Measurements from ENCODE around the gene TMEM233. TPM values are rescaled to one million over a fixed set of nuclear protein-coding genes. Genes with fewer than 3 reads are reported as not detected.

The TMEM233 gene
- total RNA-seq, 8 experiments from 2014 or later = 0.09 to 5.2 (median 0.28) TPM

GRCh38 chr12:119589097-119589496 is 4.5 kb upstream of the TMEM233 start:
- 0 to 86% (median 29%) methylated on average over 1 of the region's 1 CpG; no CpG with 5 or more reads in 1 of the 10 experiments for WGBS, 10 experiments
- Histone ChIP-seq H3K27ac (no peak overlapping the region), H3K4me1 (replicated peaks in 1 of 2) (no peaks in the 10 kb centered on the region), H3K4me3 (no peak overlapping the region)
- in situ Hi-C loops (cut with MboI; ENCODE audit: low pct_unique_long_range_greater_than_20kb in 2 of 9, low sequenced_read_pairs in 9 of 9, unreplicated experiment in 9 of 9) = no loop called here
- ATAC-seq (replicated peaks in 6 of 8) = peak in 1 of 8 experiments; percentile 18

GRCh38 chr12:119589634-119590033 is 3.9 kb upstream of the TMEM233 start:
- no peak overlapping the region for H3K4me3 ChIP-seq
- no peak overlapping the region for H3K27ac ChIP-seq
- in situ Hi-C loops (cut with MboI; ENCODE audit: low pct_unique_long_range_greater_than_20kb in 2 of 9, low sequenced_read_pairs in 9 of 9, unreplicated experiment in 9 of 9) = no loop called here
- H3K4me1 ChIP-seq (replicated peaks in 1 of 2) = no peaks in the 10 kb centered on the region
- no peak for ATAC-seq (replicated peaks in 6 of 8)
- 0 to 94% (median 77%) methylated on average over 1 to 4 of the region's 4 CpGs for WGBS, 10 experiments

DNA sequence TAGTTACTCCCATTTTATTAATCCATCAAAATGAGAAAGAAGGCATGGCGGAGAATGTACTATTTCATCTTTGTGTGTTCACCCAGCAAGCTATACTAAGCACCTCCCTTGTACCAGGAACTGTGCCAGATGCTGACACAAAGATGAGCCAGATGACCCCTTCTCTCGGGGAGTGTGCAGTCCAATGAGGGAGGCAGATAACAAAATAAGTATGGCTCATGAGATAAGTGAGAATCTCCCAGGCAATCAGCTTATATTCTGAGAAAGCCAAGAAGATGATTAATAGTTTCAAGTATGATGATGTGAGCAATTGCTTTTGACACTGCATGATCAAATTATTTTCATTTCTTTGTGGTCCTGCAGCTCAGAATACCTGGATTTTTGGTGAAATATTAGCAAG is 1.3 kb upstream of the TMEM233 start:
- Histone ChIP-seq H3K27ac (no peak overlapping the region), H3K4me3 (no peak overlapping the region), H3K4me1 (replicated peaks in 1 of 2) (no peaks in the 10 kb centered on the region)
- in situ Hi-C loops (cut with MboI; ENCODE audit: low pct_unique_long_range_greater_than_20kb in 2 of 9, low sequenced_read_pairs in 9 of 9, unreplicated experiment in 9 of 9) = no loop called here
- ATAC-seq (replicated peaks in 6 of 8) = no peak
- WGBS, 10 experiments = 50 to 100% (median 76%) methylated on average over 1 to 2 of the region's 2 CpGs; no CpG with 5 or more reads in 4 of the 10 experiments

- Histone ChIP-seq H3K27ac (no peak overlapping the region), H3K4me3 (peak overlapping the region; percentile 28 to 42 (median 33)), H3K4me1 (replicated peaks in 1 of 2) (no peaks in the 10 kb centered on the region)
- in situ Hi-C loops (cut with MboI; ENCODE audit: low pct_unique_long_range_greater_than_20kb in 2 of 9, low sequenced_read_pairs in 9 of 9, unreplicated experiment in 9 of 9) = no loop called here
- WGBS, 10 experiments = 0 to 7% (median 2%) methylated on average over 1 to 18 of the region's 22 CpGs; no CpG with 5 or more reads in 3 of the 10 experiments
- peak; percentile 10 to 64 (median 52) for ATAC-seq (replicated peaks in 6 of 8)
Measured at GRCh38 chr12:119594399-119594730, 791 bp downstream of the TMEM233 start.

GRCh38 chr12:119594772-119595445 is 1.3 kb downstream of the TMEM233 start:
- no peaks in the 10 kb centered on the region for H3K4me1 ChIP-seq (replicated peaks in 1 of 2)
- H3K4me3 ChIP-seq = peak overlapping the region; percentile 28 to 42 (median 33)
- in situ Hi-C loops (cut with MboI; ENCODE audit: low pct_unique_long_range_greater_than_20kb in 2 of 9, low sequenced_read_pairs in 9 of 9, unreplicated experiment in 9 of 9) = no loop called here
- ATAC-seq (replicated peaks in 6 of 8) = peak; percentile 60 to 88 (median 67)
- 0 to 17% (median 8%) methylated on average over 3 to 8 of the region's 49 CpGs; no CpG with 5 or more reads in 2 of the 10 experiments for WGBS, 10 experiments
- no peak overlapping the region for H3K27ac ChIP-seq

DNA sequence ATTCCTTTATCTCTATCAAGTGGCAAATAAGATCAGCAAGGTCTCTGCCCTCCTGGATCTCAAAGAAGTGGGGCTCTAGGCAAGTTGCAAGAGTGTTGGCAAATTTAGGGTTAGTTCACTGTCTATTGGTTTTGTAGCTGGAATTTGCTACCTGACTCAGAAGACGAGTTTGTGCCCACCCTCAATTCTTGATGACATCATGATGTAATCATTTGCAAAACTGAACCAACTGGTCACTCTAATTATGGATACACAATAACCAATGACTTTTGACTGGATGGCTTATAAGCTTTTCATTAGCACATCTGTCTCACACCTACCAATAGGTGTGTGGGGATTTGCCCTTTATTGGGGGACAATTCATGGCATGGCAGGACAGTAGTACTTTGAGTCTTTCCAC is 4.6 kb downstream of the TMEM233 start:
- Histone ChIP-seq H3K4me1 (replicated peaks in 1 of 2) (no peaks in the 10 kb centered on the region), H3K27ac (no peak overlapping the region), H3K4me3 (no peak overlapping the region)
- no peak for ATAC-seq (replicated peaks in 6 of 8)
- 40 to 80% (median 75%) methylated on average over 1 of the region's 1 CpG; no CpG with 5 or more reads in 5 of the 10 experiments for WGBS, 10 experiments
- in situ Hi-C loops (cut with MboI; ENCODE audit: low pct_unique_long_range_greater_than_20kb in 2 of 9, low sequenced_read_pairs in 9 of 9, unreplicated experiment in 9 of 9) = no loop called here

DNA sequence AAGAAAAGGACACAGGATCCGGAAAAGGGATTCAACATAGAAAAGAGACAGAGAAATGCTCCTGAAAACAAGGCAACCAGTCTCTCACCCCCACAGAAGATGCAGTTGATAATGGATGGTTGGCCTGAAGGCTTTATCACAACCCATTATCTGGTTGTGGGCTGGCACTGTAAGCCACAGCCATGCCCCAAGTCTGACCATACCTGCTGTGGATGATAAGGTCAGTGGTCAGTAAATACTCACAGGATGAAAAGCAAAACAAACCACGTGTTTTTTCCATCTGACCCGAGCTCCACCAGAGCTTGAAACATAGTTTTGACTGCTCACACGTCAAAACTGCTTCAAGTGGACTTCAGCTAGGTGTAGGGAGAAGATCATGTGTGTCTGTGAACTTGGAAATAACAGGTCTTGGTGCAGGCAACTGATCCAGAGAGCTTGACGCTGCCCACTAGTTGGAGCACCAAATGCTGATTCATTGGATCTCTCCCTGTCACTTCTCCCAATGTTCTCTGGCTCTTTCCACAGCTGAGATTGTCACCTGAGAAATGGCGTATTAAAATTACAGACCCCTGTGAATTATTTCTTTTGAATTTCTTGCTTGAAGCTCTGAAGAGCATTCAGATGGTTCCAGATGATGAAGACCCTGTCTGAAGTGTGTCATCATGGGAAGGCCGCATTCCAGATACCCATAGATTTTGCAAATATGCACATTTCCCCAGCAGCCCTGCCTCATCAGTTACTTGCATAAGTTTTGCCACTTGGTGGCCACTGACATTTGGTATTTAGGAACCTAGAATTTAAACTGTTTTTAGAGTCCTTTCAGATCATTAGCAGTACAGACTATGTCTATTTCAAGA is 8.5 kb downstream of the TMEM233 start:
- H3K4me1 ChIP-seq (replicated peaks in 1 of 2) = no peaks in the 10 kb centered on the region
- H3K27ac ChIP-seq = no peak overlapping the region
- no peak overlapping the region for H3K4me3 ChIP-seq
- ATAC-seq (replicated peaks in 6 of 8) = peak in 3 of 8 experiments; percentile 13 to 95 (median 92)
- WGBS, 10 experiments = 0 to 94% (median 32%) methylated on average over 1 to 5 of the region's 7 CpGs
- in situ Hi-C loops (cut with MboI; ENCODE audit: low pct_unique_long_range_greater_than_20kb in 2 of 9, low sequenced_read_pairs in 9 of 9, unreplicated experiment in 9 of 9) = no loop called here

DNA sequence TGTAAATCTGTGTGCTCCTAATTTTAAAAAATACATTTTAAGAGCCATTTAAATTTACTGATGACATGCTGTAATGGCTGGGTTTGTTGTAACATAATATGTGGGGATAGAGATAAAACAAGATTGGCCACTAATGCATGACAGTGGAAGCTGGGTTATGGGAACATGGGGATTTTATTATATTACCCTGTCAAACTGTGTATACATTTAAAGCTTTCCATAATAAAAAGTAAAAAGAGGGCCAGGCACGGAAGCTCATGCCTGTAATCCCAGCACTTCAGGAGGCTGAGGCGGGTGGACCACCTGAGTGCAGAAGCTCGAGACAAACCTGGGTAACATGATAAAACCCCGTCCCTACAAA is 9.1 kb downstream of the TMEM233 start:
- Histone ChIP-seq H3K4me3 (no peak overlapping the region), H3K27ac (no peak overlapping the region), H3K4me1 (replicated peaks in 1 of 2) (no peaks in the 10 kb centered on the region)
- ATAC-seq (replicated peaks in 6 of 8) = peak in 1 of 8 experiments; percentile 32
- 31 to 94% (median 72%) methylated on average over 2 to 4 of the region's 4 CpGs; no CpG with 5 or more reads in 3 of the 10 experiments for WGBS, 10 experiments
- in situ Hi-C loops (cut with MboI; ENCODE audit: low pct_unique_long_range_greater_than_20kb in 2 of 9, low sequenced_read_pairs in 9 of 9, unreplicated experiment in 9 of 9) = no loop called here

- in situ Hi-C loops (cut with MboI; ENCODE audit: low pct_unique_long_range_greater_than_20kb in 2 of 9, low sequenced_read_pairs in 9 of 9, unreplicated experiment in 9 of 9) = no loop called here
- WGBS, 10 experiments = 10 to 100% (median 40%) methylated on average over 1 to 2 of the region's 2 CpGs; no CpG with 5 or more reads in 2 of the 10 experiments
- H3K4me1 ChIP-seq (replicated peaks in 1 of 2) = no peaks in the 10 kb centered on the region
- H3K27ac ChIP-seq = no peak overlapping the region
- H3K4me3 ChIP-seq = no peak overlapping the region
- ATAC-seq (replicated peaks in 6 of 8) = no peak
Measured at GRCh38 chr12:119603767-119604166, 10.2 kb downstream of the TMEM233 start.

GRCh38 chr12:119609358-119609757 is 15.8 kb downstream of the TMEM233 start:
- ATAC-seq (replicated peaks in 6 of 8) = no peak
- Histone ChIP-seq H3K27ac (no peak overlapping the region), H3K4me1 (replicated peaks in 1 of 2) (no peaks in the 10 kb centered on the region), H3K4me3 (no peak overlapping the region)
- WGBS, 10 experiments = 31 to 73% (median 49%) methylated on average over 1 to 3 of the region's 3 CpGs; no CpG with 5 or more reads in 2 of the 10 experiments
- in situ Hi-C loops (cut with MboI; ENCODE audit: low pct_unique_long_range_greater_than_20kb in 2 of 9, low sequenced_read_pairs in 9 of 9, unreplicated experiment in 9 of 9) = no loop called here

GRCh38 chr12:119613319-119613936 is 19.9 kb downstream of the TMEM233 start:
- Histone ChIP-seq H3K4me3 (no peak overlapping the region), H3K4me1 (replicated peaks in 1 of 2) (no peaks in the 10 kb centered on the region), H3K27ac (no peak overlapping the region)
- peak in 5 of 8 experiments; percentile 25 to 76 (median 48) for ATAC-seq (replicated peaks in 6 of 8)
- in situ Hi-C loops (cut with MboI; ENCODE audit: low pct_unique_long_range_greater_than_20kb in 2 of 9, low sequenced_read_pairs in 9 of 9, unreplicated experiment in 9 of 9) = no loop called here
- 33 to 93% (median 70%) methylated on average over 1 to 7 of the region's 9 CpGs; no CpG with 5 or more reads in 1 of the 10 experiments for WGBS, 10 experiments

- ATAC-seq (replicated peaks in 6 of 8) = no peak
- in situ Hi-C loops (cut with MboI; ENCODE audit: low pct_unique_long_range_greater_than_20kb in 2 of 9, low sequenced_read_pairs in 9 of 9, unreplicated experiment in 9 of 9) = no loop called here
- no peak overlapping the region for H3K27ac ChIP-seq
- no peak overlapping the region for H3K4me3 ChIP-seq
- H3K4me1 ChIP-seq (replicated peaks in 1 of 2) = no peaks in the 10 kb centered on the region
Measured at GRCh38 chr12:119614705-119615104, 21.1 kb downstream of the TMEM233 start.

All from motor neuron (in vitro differentiated cells).